Trophoblast cell (in vitro differentiated cells and primary cell): Measurements from ENCODE around the gene HECA. TPM values are rescaled to one million over a fixed set of nuclear protein-coding genes. Genes with fewer than 3 reads are reported as not detected.

Source experiments
- DNase-seq, 2 donors: peaks; one replicate each; pipeline ENCODE4 v3.0.0-alpha.2; 2016
- H2AFZ ChIP-seq: 2 replicates; pipeline ENCODE4 v1.6.1; 2013; ENCODE audit warnings: low read length, moderate library complexity, mild to moderate bottlenecking; ENCODE audit not compliant: insufficient read depth, poor library complexity
- H2AK5ac ChIP-seq: 2 replicates; pipeline ENCODE4 v1.6.1; 2013; ENCODE audit warnings: mild to moderate bottlenecking, low read length
- H2BK120ac ChIP-seq: 2 replicates; pipeline ENCODE4 v1.6.1; 2013; ENCODE audit warnings: low read length, mild to moderate bottlenecking, moderate library complexity; ENCODE audit not compliant: insufficient read depth, poor library complexity
- H2BK12ac ChIP-seq: 2 replicates; pipeline ENCODE4 v1.6.1; 2013; ENCODE audit warnings: mild to moderate bottlenecking, low read length, moderate library complexity
- H2BK5ac ChIP-seq: 2 replicates; pipeline ENCODE4 v1.6.1; 2013; ENCODE audit warnings: low read length, low read depth, moderate library complexity, mild to moderate bottlenecking; ENCODE audit not compliant: poor library complexity
- H3K14ac ChIP-seq: 2 replicates; pipeline ENCODE4 v1.6.1; 2013; ENCODE audit warnings: mild to moderate bottlenecking, low read length
- H3K18ac ChIP-seq: 2 replicates; pipeline ENCODE4 v1.6.1; 2013; ENCODE audit warnings: mild to moderate bottlenecking, low read length
- H3K23ac ChIP-seq: 2 replicates; pipeline ENCODE4 v1.6.1; 2013; ENCODE audit warnings: low read length
- H3K27ac ChIP-seq: 2 replicates; pipeline ENCODE4 v1.5.1; 2013; ENCODE audit warnings: low read depth, mild to moderate bottlenecking, inconsistent platforms, low read length, moderate library complexity
- H3K27me3 ChIP-seq: 2 replicates; pipeline ENCODE4 v1.6.1; 2013; ENCODE audit warnings: inconsistent platforms, mild to moderate bottlenecking, low read length, moderate library complexity; ENCODE audit not compliant: insufficient read depth
- H3K36me3 ChIP-seq, 2 experiments: 1 replicate in 1 of 2; 2 replicates in 1 of 2; pipeline ENCODE4 v1.6.1; 2013; ENCODE audit warnings: low read length in 2 of 2, mild to moderate bottlenecking in 2 of 2, moderate library complexity in 1 of 2; ENCODE audit not compliant: insufficient read depth in 2 of 2, control insufficient read depth in 1 of 2
- H3K4ac ChIP-seq: 2 replicates; pipeline ENCODE4 v1.6.1; 2013; ENCODE audit warnings: low read depth, mild to moderate bottlenecking, low read length, moderate library complexity
- H3K4me1 ChIP-seq, 2 experiments: 1 replicate in 1 of 2; 2 replicates in 1 of 2; pipeline ENCODE4 v1.6.1; 2013; ENCODE audit warnings: low read length in 2 of 2, mild to moderate bottlenecking in 2 of 2, moderate library complexity in 1 of 2; ENCODE audit not compliant: insufficient read depth in 2 of 2, control insufficient read depth in 1 of 2
- H3K4me2 ChIP-seq: 2 replicates; pipeline ENCODE4 v1.6.1; 2013; ENCODE audit warnings: inconsistent platforms, mild to moderate bottlenecking, low read length, moderate library complexity
- H3K4me3 ChIP-seq: 2 replicates; pipeline ENCODE4 v1.5.1; 2013; ENCODE audit warnings: mild to moderate bottlenecking, low read depth, low read length, inconsistent platforms
- H3K79me1 ChIP-seq: one replicate; pipeline ENCODE4 v1.6.1; 2013; ENCODE audit warnings: low read length
- H3K79me2 ChIP-seq: 2 replicates; pipeline ENCODE4 v1.6.1; 2013; ENCODE audit warnings: low read length, mild to moderate bottlenecking; ENCODE audit not compliant: control insufficient read depth, insufficient read depth, poor library complexity
- H3K9ac ChIP-seq: 2 replicates; pipeline ENCODE4 v1.6.1; 2013; ENCODE audit warnings: mild to moderate bottlenecking, low read length
- H3K9me3 ChIP-seq: 2 replicates; pipeline ENCODE4 v1.6.1; 2013; ENCODE audit warnings: low read depth, mild to moderate bottlenecking, control low read depth, inconsistent platforms, low read length; ENCODE audit not compliant: insufficient read depth
- H4K12ac ChIP-seq: 2 replicates; pipeline ENCODE4 v1.6.1; 2013; ENCODE audit warnings: low read depth, mild to moderate bottlenecking, low read length, moderate library complexity
- H4K8ac ChIP-seq: 2 replicates; pipeline ENCODE4 v1.6.1; 2013; ENCODE audit warnings: low read depth, mild to moderate bottlenecking, low read length, moderate library complexity
- H4K91ac ChIP-seq: one replicate; pipeline ENCODE4 v1.6.1; 2013; ENCODE audit warnings: low read depth, mild to moderate bottlenecking, low read length, moderate library complexity
- WGBS: extraction: QIAGEN DNeasy Blood & Tissue Kit; methylation state at CpG from one replicate; pipeline ENCODE4 v1.1.7; 2013; ENCODE audit warnings: missing lambda C conversion rate; ENCODE audit not compliant: insufficient read length, insufficient coverage; ENCODE audit errors: extremely low coverage; 5-methylcytosine and 5-hydroxymethylcytosine counted together
- polyA plus RNA-seq: library from polyadenylated mRNA; stranded (reverse); fragments of 200-250 nt; gene quantifications from 2 replicates; pipeline ENCODE4 v1.2.3, GENCODE V29; 2013

Gene HECA
- polyA plus RNA-seq = 16.9 and 17.2 TPM in 2 replicates

- WGBS = no CpG with 5 or more reads among the region's 105 CpGs
- peak within 1 kb of the TSS; percentile 95 for H4K91ac ChIP-seq
- peak within 1 kb of the TSS; percentile 98 for H3K4ac ChIP-seq
- H3K4me1 ChIP-seq = no peaks in the 10 kb centered on the region
- H4K12ac ChIP-seq = peak within 1 kb of the TSS; percentile 94
- peak within 1 kb of the TSS; percentile 96 for H2BK120ac ChIP-seq
- peaks cover 11% of the 10 kb centered on the region for H3K79me1 ChIP-seq
- H2BK5ac ChIP-seq = peak within 1 kb of the TSS; percentile 91
- peak within 1 kb of the TSS; percentile 92 for H2AK5ac ChIP-seq
- DNase-seq = peak; percentile 95 to 99
- H3K4me2 ChIP-seq = peak within 1 kb of the TSS; percentile 87
- H3K27ac ChIP-seq = peak within 1 kb of the TSS; percentile 55
- peak within 1 kb of the TSS; percentile 100 for H2AFZ ChIP-seq
- H4K8ac ChIP-seq = peak within 1 kb of the TSS; percentile 99
- no peak within 1 kb of the TSS for H3K23ac ChIP-seq
- peak within 1 kb of the TSS; percentile 91 for H3K4me3 ChIP-seq
- no peaks in the 10 kb centered on the region for H3K36me3 ChIP-seq
- H3K14ac ChIP-seq = peak within 1 kb of the TSS; percentile 100
- peak within 1 kb of the TSS; percentile 74 for H2BK12ac ChIP-seq
- H3K9me3 ChIP-seq = no peaks in the 10 kb centered on the region
- peak within 1 kb of the TSS; percentile 84 for H3K9ac ChIP-seq
- H3K79me2 ChIP-seq = peaks cover 10% of the 10 kb centered on the region
- peak within 1 kb of the TSS; percentile 99 for H3K18ac ChIP-seq
- H3K27me3 ChIP-seq = no peaks in the 10 kb centered on the region
These were observed at the start of gene HECA for GRCh38 chr6:139134817-139135577. HECA (plus strand) TSS chr6:139135080; CDS start chr6:139135397, 317 bp downstream.

GRCh38 chr6:139091826-139092225 lies 43.1 kb upstream of the HECA start:
- H3K9ac ChIP-seq = no peak overlapping the region
- no CpG with 5 or more reads among the region's 1 CpG for WGBS

GRCh38 chr6:139099984-139100383 lies 34.9 kb upstream of the HECA start:
- WGBS = no CpG with 5 or more reads among the region's 2 CpGs
- no peaks in the 10 kb centered on the region for H3K4me1 ChIP-seq
- H2BK12ac ChIP-seq = no peak overlapping the region
- H3K4ac ChIP-seq = no peak overlapping the region
- H2AFZ ChIP-seq = no peak overlapping the region
- H4K12ac ChIP-seq = no peak overlapping the region
- no peaks in the 10 kb centered on the region for H3K27me3 ChIP-seq
- H3K27ac ChIP-seq = no peak overlapping the region
- H3K79me2 ChIP-seq = no peaks in the 10 kb centered on the region
- no peak overlapping the region for H2BK120ac ChIP-seq
- no peak overlapping the region for H3K4me3 ChIP-seq
- H3K23ac ChIP-seq = no peak overlapping the region
- H4K91ac ChIP-seq = no peak overlapping the region
- no peak overlapping the region for H3K14ac ChIP-seq
- H2BK5ac ChIP-seq = no peak overlapping the region
- no peak overlapping the region for H2AK5ac ChIP-seq
- no peak overlapping the region for H4K8ac ChIP-seq
- H3K4me2 ChIP-seq = no peak overlapping the region
- no peaks in the 10 kb centered on the region for H3K79me1 ChIP-seq
- DNase-seq = no peak
- H3K18ac ChIP-seq = no peak overlapping the region
- no peaks in the 10 kb centered on the region for H3K9me3 ChIP-seq
- H3K9ac ChIP-seq = no peak overlapping the region
- H3K36me3 ChIP-seq = no peaks in the 10 kb centered on the region

More at GRCh38 chr6:139091826-139092225, 43.1 kb upstream of the HECA start:
- Histone ChIP-seq H3K79me1 (no peaks in the 10 kb centered on the region), H3K4me3 (no peak overlapping the region), H3K79me2 (no peaks in the 10 kb centered on the region), H3K27me3 (no peaks in the 10 kb centered on the region), H4K12ac (no peak overlapping the region), H4K8ac (no peak overlapping the region), H4K91ac (no peak overlapping the region), H2AFZ (no peak overlapping the region), H3K4ac (no peak overlapping the region), H3K27ac (no peak overlapping the region), H3K23ac (no peak overlapping the region), H3K4me1 (no peaks in the 10 kb centered on the region), H2BK120ac (no peak overlapping the region), H3K9me3 (no peaks in the 10 kb centered on the region), H3K18ac (no peak overlapping the region), H2BK12ac (no peak overlapping the region), H2AK5ac (no peak overlapping the region), H3K14ac (no peak overlapping the region), H3K36me3 (no peaks in the 10 kb centered on the region), H2BK5ac (no peak overlapping the region), H3K4me2 (no peak overlapping the region)
- DNase-seq = no peak

- no peaks in the 10 kb centered on the region for H3K9me3 ChIP-seq
- no peaks in the 10 kb centered on the region for H3K27me3 ChIP-seq
- no peak overlapping the region for H3K4me2 ChIP-seq
- H3K4me1 ChIP-seq = no peaks in the 10 kb centered on the region
- no peak overlapping the region for H3K4ac ChIP-seq
- H3K9ac ChIP-seq = no peak overlapping the region
- peaks cover 3% of the 10 kb centered on the region for H3K79me1 ChIP-seq
- H4K12ac ChIP-seq = no peak overlapping the region
- no peak overlapping the region for H3K18ac ChIP-seq
- no peak overlapping the region for H3K4me3 ChIP-seq
- H2BK5ac ChIP-seq = no peak overlapping the region
- no peaks in the 10 kb centered on the region for H3K79me2 ChIP-seq
- H4K8ac ChIP-seq = no peak overlapping the region
- H3K23ac ChIP-seq = no peak overlapping the region
- H3K27ac ChIP-seq = no peak overlapping the region
- DNase-seq = no peak
- no peak overlapping the region for H2BK12ac ChIP-seq
- no peak overlapping the region for H2AK5ac ChIP-seq
- H3K36me3 ChIP-seq = no peaks in the 10 kb centered on the region
- no peak overlapping the region for H2BK120ac ChIP-seq
- no peak overlapping the region for H2AFZ ChIP-seq
- H4K91ac ChIP-seq = no peak overlapping the region
- WGBS = no CpG with 5 or more reads among the region's 6 CpGs
- no peak overlapping the region for H3K14ac ChIP-seq
These were observed 27.8 kb upstream of the HECA start for GRCh38 chr6:139107051-139107450.
